Activated CD4-positive, alpha-beta T cell treated with anti-CD3 and anti-CD28 coated beads, Interleukin-2, amount 50 U/mL, for 24 hours (primary cell): ENCODE data around the gene DPAGT1.
"Not testable (repeated sequence)": the region's sequence is repeated elsewhere in the genome, so short reads cannot be mapped to it uniquely, and the experiment has no call there.

Experiments
- DNase-seq, 2 donors: peaks; one replicate each; pipeline ENCODE4 v3.0.0-alpha.2; 2020; ENCODE audit warnings: low read depth in 1 of 2, low spot score in 1 of 2

The DPAGT1 gene

GRCh38 chr11:119116235-119116594, 14.6 kb upstream of the DPAGT1 start:
- DNase-seq, result no peak

- no peak for DNase-seq
Observed at GRCh38 chr11:119115484-119116234, 14.0 kb upstream of the DPAGT1 start.

- no peak for DNase-seq
Observed at GRCh38 chr11:119114351-119114750, 12.7 kb upstream of the DPAGT1 start.

- no peak for DNase-seq
Observed at GRCh38 chr11:119113716-119114115, 12.1 kb upstream of the DPAGT1 start.

GRCh38 chr11:119112314-119113020, 10.8 kb upstream of the DPAGT1 start:
- no peak for DNase-seq

GRCh38 chr11:119111361-119111925, 9.8 kb upstream of the DPAGT1 start:
- no peak for DNase-seq

GRCh38 chr11:119110439-119110838, 8.8 kb upstream of the DPAGT1 start:
- no peak for DNase-seq

- DNase-seq, result no peak
Observed at GRCh38 chr11:119109843-119110242, 8.2 kb upstream of the DPAGT1 start.

GRCh38 chr11:119108857-119109221, 7.2 kb upstream of the DPAGT1 start:
- no peak for DNase-seq

GRCh38 chr11:119108146-119108856, 6.6 kb upstream of the DPAGT1 start:
- DNase-seq, result no peak

GRCh38 chr11:119107538-119108145, 6.0 kb upstream of the DPAGT1 start:
- DNase-seq, result no peak

GRCh38 chr11:119106564-119107537, 5.2 kb upstream of the DPAGT1 start, which contains the start of gene C2CD2L:
Gene C2CD2L, plus strand, starts transcription at chr11:119107344. Its CDS starts 398 bp downstream, at chr11:119107742.
- DNase-seq, result peak; percentile 69 to 85

- no peak for DNase-seq
Observed at GRCh38 chr11:119103793-119104192, 2.1 kb upstream of the DPAGT1 start.

GRCh38 chr11:119103161-119103664, 1.6 kb upstream of the DPAGT1 start:
- DNase-seq, result not testable (repeated sequence)

- DNase-seq, result no peak
Observed at GRCh38 chr11:119100994-119101758, 477 bp downstream of the DPAGT1 start.

- no peak for DNase-seq
Observed at GRCh38 chr11:119100246-119100970, 1.2 kb downstream of the DPAGT1 start.

GRCh38 chr11:119099711-119100110, 1.9 kb downstream of the DPAGT1 start:
- DNase-seq, result no peak

GRCh38 chr11:119095066-119095880, 6.4 kb downstream of the DPAGT1 start:
- DNase-seq, result peak; percentile 98 to 99
